GM18519 (cell line): ENCODE measurements around the gene BCL3.
A peak's percentile ranks its signal among the peaks of the same experiment; 100 is the strongest.
"Not testable (repeated sequence)": the region's sequence is repeated elsewhere in the genome, so short reads cannot be mapped to it uniquely, and the experiment has no call there.

Experiments used
- ATAC-seq: cut with Tn5 transposase; IDR thresholded peaks from one replicate; pipeline ENCODE4 v1.9.1; 2021; ENCODE audit warnings: mild to moderate bottlenecking, moderate library complexity; ENCODE audit not compliant: unreplicated experiment, low FRiP score

BCL3 gene, protein sequence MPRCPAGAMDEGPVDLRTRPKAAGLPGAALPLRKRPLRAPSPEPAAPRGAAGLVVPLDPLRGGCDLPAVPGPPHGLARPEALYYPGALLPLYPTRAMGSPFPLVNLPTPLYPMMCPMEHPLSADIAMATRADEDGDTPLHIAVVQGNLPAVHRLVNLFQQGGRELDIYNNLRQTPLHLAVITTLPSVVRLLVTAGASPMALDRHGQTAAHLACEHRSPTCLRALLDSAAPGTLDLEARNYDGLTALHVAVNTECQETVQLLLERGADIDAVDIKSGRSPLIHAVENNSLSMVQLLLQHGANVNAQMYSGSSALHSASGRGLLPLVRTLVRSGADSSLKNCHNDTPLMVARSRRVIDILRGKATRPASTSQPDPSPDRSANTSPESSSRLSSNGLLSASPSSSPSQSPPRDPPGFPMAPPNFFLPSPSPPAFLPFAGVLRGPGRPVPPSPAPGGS

DNA sequence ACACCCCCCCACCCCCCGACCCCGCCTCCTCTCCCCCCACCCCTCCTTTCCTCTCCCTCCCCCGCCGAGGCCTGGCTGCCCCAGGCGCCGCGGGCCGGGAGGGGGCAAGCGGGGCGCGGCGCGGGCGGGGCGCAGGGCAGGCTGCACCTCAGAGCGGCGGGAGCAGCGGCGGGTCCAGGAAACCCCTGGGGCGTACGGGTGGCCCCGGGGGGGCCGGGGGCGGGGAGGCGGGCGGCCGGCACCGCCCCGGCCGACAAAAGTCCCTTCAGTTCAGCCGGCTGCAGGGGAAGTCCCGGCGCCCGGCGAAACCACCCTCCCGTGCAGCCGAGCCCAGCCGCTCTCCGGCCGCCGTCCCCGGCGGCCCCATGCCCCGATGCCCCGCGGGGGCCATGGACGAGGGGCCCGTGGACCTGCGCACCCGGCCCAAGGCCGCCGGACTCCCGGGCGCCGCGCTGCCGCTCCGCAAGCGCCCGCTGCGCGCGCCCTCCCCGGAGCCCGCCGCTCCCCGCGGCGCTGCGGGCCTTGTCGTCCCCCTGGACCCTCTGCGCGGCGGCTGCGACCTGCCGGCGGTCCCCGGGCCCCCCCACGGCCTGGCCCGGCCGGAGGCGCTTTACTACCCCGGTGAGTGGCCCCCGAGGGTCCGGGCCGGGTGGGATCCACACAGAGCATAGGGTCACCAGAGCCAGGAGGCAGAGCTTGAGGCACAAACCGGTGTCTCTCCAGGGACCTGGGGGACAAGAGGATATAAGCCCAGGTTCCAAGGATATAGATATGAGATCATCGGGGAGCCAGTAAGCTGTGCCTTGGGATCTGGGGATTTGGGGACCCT lies at the start of gene BCL3:
TSS of gene BCL3 (plus strand) at position 283 of the 829 bp plus-strand sequence. CDS start at position 366, 83 bp downstream.
- ATAC-seq: peak; percentile 28

DNA sequence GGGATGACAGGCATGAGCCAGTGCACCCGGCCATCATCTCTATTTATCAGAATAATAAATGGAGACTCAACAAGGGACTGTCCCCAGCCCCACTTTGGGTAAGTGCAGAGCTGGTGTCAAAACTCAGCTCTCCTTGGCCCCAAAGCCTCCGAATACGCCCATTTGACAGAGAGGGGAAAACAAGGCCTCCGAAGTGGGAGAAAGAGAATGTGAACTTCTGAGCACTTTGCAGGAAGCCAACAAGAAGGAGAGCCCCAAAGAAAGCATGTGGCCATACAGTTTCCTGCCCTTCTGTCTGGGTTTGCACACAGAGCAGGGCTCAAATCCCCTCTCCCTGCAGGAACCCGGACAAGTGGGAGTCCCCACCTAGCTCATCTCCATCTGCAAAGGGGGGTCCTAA lies 48.0 kb upstream of the BCL3 start:
- ATAC-seq: no peak

DNA sequence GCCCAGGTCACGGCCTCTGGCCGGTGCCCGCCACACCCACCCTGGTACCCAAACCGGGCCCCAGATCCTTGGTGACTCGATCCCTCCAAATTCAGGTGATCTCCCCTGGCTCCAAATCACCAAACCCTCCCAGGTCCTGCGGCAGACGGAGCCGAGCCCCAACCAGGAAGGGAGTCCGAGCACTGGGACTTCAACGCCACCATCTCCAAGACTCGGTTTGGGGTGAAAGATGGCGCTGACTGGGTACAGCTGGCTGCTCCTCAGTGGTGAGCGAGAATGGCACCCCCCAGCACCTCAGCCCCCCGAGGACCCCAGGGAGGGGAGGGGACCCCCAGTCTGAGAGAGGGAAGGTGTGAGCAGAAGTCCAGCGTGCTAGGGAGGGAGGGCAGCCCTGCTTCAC lies 47.3 kb upstream of the BCL3 start:
- ATAC-seq: no peak

DNA sequence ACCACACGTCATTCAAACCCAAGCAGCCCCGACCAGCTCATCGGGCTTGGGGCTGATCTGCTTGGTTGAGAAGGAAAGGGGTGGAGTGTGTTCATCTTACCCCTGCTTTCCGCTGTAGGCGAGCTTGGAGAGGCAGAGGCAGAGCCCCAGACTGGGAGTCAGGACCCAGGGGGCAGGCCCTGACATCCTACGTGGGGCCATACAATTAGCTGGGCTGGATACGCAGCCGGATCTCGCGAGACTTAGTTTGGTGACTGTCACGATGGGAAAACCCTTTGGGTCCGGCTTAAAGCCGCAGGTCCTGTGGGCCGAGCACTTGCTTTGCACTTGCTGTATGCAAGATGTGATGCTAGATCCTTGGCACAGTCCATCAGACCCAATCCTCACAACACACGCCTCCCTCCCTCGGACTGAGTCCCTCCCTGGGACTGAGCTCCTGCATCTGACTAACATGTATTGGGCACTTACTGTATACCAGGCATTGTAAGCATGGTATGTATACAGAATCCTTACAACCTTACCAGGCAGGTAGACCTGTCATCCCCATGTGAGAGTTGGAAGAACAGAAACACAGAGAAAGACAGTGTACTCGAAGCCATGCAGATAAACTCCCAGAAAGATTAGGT lies 45.8 kb upstream of the BCL3 start:
- ATAC-seq: no peak

DNA sequence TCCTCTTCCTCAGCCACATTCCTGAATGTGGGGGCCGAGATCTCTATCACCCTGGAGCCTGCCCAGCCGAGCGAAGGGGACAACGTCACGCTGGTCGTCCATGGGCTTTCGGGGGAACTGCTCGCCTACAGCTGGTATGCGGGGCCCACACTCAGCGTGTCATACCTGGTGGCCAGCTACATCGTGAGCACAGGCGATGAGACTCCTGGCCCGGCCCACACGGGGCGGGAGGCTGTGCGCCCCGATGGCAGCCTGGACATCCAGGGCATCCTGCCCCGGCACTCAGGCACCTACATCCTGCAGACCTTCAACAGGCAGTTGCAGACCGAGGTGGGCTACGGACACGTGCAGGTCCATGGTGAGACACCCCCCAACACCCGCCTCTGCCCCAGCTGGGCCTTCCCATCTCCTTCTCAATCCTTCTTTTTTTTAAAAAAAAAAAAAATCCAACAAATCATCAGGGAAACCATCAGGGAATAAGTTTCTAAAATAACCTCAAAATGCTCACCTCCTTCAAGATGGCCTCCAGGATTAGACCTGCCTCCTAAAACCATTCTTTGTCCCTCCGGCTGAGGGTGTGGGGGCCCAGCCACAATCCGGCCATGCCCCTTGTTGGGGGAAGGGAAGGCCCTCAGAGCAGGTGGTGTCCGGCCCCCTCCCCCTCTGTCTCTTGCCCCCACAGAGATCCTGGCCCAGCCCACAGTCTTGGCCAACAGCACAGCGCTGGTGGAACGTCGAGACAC lies 45.0 kb upstream of the BCL3 start:
- no peak for ATAC-seq

DNA sequence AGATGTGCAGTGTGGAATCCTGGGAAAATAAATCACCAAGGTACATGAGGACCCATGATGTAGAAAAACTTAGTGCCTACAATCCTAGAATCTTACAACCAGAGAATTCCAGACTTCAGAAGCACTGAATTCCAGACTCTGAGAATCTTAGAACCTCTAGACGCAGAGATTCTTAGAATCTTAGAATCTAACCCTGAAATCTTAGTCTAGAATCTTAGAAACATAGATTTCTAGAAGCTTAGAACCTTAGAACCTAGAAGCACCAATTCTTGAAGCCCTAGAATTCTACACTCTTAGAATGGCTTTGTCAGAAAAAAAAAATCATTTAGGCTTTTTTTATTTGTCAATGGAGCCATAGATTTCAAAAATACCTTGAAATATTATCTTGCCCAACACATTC lies 43.5 kb upstream of the BCL3 start:
- ATAC-seq: no peak

DNA sequence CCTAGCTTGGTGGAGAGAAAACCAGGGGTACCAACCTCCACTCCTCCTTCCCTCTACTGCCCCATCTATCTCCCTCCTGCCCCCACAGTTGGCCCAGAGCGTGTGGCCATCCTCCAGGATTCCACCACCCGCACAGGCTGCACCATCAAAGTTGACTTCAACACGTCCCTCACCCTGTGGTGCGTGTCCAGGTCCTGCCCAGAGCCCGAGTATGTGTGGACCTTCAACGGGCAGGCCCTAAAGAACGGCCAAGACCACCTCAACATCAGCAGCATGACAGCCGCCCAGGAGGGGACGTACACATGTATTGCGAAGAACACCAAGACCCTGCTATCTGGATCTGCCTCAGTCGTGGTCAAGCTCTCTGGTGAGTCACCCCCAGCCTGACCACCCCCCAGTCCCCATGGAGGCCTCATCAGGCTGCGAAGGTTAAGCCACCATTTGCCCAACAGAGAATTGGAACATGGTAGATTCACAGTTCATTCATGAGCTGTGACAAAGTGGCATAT lies 43.0 kb upstream of the BCL3 start:
- no peak for ATAC-seq

DNA sequence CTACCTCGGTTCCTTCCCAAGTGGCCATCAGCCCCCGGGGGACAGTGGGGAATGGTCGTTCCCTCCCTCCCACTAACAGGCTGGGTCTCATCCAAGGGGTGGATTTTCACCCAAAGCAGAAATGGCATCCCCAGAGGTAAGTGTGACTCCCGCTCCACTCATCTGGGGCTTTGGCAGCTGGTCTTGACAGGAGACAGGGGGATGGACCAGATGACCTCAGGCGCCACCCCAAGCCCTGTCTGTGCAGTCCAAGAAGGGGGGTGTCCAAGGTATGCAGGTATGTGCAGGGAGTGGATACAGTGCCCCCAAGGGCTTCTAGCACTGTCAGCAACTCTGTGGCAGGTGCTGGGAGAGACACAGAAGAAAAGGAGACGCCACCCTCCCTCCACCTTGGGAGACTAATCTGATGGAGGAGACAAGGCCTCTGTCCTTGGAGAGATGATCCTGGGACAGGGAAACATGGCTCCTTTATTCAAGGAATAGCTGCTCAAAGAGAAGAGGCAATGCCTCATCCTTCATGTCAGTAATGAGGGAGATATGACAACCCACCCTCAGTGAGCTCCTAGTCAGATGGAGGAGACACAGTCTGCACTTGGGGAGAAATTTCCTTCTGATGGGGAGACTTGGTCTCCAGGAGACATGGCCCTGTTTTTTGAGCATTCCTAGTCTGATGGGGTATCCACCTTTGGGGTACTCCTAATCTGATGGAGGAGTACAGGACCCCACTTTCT lies 41.8 kb upstream of the BCL3 start:
- ATAC-seq: no peak

DNA sequence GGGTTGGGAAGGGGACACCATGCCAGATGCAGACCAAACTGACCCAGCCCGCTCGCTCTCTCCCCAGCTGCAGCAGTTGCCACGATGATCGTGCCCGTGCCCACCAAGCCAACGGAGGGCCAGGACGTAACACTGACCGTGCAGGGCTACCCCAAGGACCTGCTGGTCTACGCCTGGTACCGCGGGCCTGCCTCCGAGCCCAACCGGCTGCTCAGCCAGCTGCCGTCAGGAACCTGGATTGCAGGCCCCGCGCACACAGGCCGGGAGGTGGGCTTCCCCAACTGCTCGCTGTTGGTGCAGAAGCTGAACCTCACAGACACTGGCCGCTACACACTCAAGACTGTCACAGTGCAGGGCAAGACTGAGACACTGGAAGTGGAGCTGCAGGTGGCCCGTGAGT lies 40.7 kb upstream of the BCL3 start:
- ATAC-seq: no peak

DNA sequence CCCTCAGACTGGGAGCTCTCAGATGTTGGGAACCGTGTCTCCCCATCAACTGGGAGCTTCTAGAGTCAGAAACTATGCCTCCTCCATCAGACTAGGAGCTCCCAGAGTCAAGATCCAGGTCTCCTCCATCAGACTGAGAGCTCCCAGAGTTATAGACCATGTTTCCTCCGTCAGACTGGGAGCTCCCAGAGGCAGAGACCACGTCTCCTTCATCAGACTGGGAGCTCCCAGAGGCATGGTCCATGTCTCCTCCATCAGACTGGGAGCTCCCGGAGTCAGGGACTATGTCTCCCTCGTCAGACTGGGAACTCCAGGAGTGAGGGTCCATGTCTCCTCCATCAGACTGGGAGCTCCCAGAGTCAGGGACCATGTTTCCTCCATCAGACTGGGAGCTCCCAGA lies 39.6 kb upstream of the BCL3 start:
- no peak for ATAC-seq

DNA sequence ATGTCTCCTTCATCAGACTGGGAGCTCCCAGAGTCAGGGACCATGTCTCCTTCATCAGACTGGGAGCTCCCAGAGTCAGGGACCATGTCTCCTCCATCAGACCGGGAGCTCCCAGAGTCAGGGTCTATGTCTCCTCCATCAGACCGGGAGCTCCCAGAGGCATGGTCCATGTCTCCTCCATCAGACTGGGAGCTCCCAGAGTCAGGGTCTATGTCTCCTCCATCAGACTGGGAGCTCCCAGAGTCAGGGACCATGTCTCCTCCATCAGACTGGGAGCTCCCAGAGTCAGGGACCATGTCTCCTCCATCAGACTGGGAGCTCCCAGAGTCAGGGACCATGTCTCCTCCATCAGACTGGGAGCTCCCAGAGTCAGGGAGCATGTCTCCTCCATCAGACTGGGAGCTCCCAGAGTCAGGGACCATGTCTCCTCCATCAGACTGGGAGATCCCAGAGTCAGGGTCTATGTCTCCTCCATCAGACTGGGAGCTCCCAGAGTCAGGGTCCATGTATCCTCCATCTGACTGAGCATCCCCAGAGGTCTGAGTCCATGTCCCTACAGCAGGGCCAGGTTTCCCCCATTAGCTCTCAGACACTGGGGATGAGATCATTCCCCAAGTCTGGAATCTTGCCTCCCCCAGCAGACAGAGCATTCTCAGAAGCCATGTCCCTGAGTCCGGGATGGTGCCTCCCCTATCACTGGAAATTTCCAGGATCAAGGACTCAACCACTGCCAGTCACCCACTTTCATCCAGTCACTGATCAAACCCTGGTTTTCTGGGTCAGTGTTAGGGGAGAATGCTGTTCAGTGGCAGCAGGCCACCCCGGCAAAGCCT lies 38.9 kb upstream of the BCL3 start:
- ATAC-seq: not testable (repeated sequence)

DNA sequence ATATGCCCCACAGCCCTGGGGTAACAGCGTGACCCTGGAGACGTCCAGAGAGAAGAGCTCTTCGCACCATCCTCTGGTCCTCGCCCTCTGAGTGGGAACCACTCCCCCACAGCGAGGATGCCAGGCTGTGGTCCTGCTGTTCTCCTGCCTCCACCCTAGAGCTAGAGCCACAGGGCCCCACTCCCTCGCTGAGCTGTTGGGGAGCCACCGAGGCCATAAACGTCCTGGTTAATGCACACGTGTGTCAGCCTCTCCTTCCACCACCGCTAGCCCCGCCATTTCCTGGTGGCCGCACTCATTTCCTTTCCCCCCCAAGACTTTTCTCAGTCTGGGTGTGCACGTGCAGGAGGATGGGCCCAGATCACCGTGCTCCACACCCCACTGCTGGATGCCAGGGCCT lies 38.0 kb upstream of the BCL3 start:
- ATAC-seq: no peak

DNA sequence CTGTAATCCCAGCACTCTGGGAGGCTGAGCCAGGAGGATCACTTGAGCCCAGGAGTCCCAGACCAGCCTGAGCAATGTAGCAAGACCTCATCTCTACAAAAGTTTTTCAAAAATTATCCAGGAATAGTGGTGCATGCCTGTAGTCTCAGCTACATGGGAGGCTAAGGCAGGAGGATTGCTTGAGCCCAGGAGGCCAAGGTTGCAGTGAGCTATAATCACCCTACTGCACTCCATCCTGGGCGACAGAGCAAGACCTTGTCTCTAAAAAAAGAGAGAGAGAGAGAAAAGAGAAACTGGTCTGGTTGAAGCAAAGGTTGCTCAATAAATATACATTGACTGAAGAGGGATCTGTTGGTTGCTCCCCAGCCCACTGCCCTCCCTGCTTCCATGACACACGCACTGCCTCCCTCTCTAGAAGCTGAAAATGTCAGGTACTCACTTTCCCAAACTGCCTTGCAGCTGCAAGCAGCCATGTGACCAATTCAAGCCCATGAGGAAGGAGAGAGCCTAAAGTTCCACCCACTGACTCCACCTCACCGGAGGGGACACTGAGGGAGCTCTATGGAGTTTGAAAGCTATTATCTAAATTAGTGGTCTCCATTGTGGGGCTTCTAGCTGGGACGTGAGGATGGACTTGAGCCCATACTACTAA lies 35.5 kb upstream of the BCL3 start:
- ATAC-seq: no peak

DNA sequence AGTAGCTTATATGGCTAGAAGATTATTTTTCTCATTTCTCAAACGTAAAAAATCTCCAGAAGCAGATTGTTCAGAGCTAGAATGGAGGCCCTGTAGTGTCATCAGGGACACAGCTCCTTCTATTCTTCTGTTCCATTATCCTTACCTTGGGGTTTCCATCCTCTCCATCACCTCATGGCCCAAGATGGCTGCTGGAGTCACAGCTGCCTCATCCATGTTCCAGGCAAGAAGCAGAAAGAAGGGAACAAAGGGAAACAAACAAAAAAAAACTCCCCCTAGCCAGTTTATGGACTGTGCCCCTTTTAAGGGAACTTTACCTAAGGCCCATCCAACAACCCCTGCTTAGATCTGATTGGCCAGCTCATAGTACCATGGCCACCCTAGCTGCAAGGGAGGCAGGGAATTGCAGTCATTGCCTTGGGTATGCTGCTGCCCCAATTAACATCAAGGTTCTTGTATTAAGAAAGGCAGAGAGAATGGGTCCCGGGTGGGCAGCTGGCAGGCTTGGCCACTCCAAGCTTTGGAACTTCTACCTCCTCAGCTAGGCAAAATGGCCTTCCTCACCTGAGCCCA lies 33.8 kb upstream of the BCL3 start:
- ATAC-seq: no peak

DNA sequence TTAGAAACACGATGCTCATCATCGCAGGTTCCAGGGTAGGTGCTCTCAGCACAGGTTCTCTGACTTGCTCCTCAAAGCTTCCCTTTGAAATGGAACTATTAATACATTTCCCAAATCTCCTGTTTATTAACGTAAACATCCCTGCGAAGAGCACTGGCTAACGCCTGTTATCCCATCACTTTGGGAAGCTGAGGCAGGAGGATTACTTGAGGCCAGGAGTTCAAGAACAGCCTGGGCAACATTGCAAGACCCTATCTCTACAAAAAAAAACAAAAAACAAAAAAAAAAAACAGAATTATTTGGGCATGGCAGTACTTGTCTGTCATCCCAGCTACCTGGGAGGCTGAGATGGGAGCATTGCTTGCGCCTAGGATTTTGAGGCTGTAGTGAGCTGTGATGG lies 30.9 kb upstream of the BCL3 start:
- ATAC-seq: no peak

DNA sequence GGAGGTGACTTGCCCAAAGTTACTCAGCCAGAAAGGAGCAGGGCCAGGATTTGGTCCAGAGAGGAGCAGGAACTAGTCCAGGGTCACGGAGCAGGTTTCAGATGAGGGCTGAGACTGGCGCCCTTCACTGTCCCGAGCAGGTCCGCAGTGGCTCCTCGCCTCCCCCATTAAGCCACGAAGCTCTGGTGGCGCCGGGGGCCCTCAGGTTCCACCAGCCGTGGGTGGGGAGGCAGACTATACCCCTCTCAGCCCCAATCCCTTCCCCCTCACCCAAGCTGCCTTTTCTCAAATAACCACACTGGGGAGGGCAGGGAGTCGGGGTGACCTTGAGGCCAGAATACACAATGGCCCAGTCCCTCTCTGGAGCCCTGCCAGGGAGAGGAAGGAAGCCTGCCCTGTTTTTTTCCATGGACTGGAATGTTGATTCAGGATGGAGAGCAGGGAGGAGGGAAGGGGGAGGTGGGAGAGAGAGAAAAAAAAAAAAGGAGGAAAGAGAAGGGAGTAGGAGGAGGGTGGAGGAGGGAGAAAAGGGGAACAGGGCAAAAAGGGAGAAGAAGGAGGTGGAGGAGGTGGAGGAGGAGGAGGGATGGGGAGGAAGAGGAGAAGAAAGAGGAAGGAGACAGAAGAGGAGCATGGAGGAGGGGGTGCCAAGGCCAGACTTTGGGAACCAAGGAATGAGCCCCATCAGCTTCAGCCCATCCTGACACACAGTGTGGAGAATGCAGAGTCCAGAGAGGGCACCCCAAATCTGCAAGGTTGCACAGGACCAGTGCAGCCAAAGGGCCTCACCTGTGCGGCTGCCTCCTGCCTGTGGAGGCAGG lies 29.9 kb upstream of the BCL3 start:
- ATAC-seq: no peak

DNA sequence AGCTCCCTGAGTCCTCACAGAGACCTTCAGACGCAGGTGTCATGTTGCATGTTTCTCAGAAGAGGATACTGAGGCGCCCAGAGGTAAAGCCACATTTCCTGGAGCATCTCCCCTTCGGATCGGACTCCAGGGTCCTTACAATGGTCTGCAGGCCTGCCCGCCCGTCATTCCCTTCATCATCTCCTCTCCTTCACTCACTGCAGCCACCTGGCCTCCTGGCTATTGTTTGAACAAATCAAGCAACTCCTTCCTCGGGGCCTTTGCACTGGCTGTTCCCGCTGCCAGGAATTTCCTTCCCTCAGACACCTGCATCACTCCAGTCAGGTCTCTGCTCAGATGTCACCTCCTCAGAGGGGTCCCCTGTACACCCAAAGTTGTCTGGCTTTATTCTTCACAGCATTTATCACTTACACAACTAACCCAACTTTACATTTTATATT lies 29.2 kb upstream of the BCL3 start:
- ATAC-seq: no peak
